Common myeloid progenitor, CD34-positive (primary cell): ENCODE data around the gene SPATA32. TPM values are rescaled to one million over a fixed set of nuclear protein-coding genes. Genes with fewer than 3 reads are reported as not detected.
A peak's percentile ranks its signal among the peaks of the same experiment; 100 is the strongest.

Source experiments
- CTCF ChIA-PET: fragments of 350-600 bp; sonication (Branson Sonifier 250); formaldehyde crosslinking; loops from one replicate; lab custom pipeline; 2021; ENCODE audit warnings: antibody characterized with exemption; lab: Charles Lee
- POLR2A ChIA-PET: fragments of 350-600 bp; sonication (Branson Sonifier 250); formaldehyde crosslinking; loops from one replicate; lab custom pipeline; 2021; ENCODE audit warnings: antibody characterized with exemption; lab: Charles Lee
- DNase-seq, 3 donors: peaks; one replicate each; pipeline versions ENCODE4 v3.0.0 to v3.0.0-alpha.2; 2013
- H3K27ac ChIP-seq, 2 experiments: 1 replicate in 1 of 2; 2 replicates in 1 of 2; pipeline ENCODE4 v1.7.0; 2013; ENCODE audit warnings: inconsistent platforms in 2 of 2, low read length in 2 of 2, mild to moderate bottlenecking in 2 of 2, low read depth in 1 of 2, moderate library complexity in 1 of 2; ENCODE audit not compliant: severe bottlenecking in 2 of 2, insufficient read depth in 1 of 2, poor library complexity in 1 of 2
- H3K27me3 ChIP-seq, 5 experiments: replicated peaks in 2 of 5; 1 replicate in 3 of 5; 2 replicates in 2 of 5; pipeline versions ENCODE4 v1.6.1 to v1.7.0; 2013; ENCODE audit warnings: low read length in 4 of 5, mild to moderate bottlenecking in 2 of 5, moderate library complexity in 2 of 5, inconsistent platforms in 1 of 5; ENCODE audit not compliant: insufficient read depth in 5 of 5, control insufficient read depth in 4 of 5
- H3K36me3 ChIP-seq, 4 experiments: 1 replicate in 2 of 4; 2 replicates in 2 of 4; pipeline versions ENCODE4 v1.6.1 to v1.7.0; 2013; ENCODE audit warnings: low read length in 3 of 4, control low read depth in 1 of 4, mild to moderate bottlenecking in 1 of 4; ENCODE audit not compliant: control insufficient read depth in 4 of 4, insufficient read depth in 4 of 4
- H3K4me1 ChIP-seq, 4 experiments: 1 replicate in 3 of 4; 2 replicates in 1 of 4; pipeline versions ENCODE4 v1.6.1 to v1.7.1; 2013; ENCODE audit warnings: low read length in 3 of 4, mild to moderate bottlenecking in 3 of 4, control low read depth in 1 of 4, inconsistent platforms in 1 of 4, moderate library complexity in 1 of 4; ENCODE audit not compliant: control insufficient read depth in 4 of 4, insufficient read depth in 4 of 4; ENCODE audit errors: control extremely low read depth in 1 of 4
- H3K4me3 ChIP-seq, 7 experiments: 1 replicate in 4 of 7; 2 replicates in 3 of 7; pipeline versions ENCODE4 v1.5.1 to v1.7.0; 2013; ENCODE audit warnings: mild to moderate bottlenecking in 7 of 7, low read length in 6 of 7, moderate library complexity in 6 of 7, inconsistent platforms in 2 of 7, low read depth in 2 of 7, control low read depth in 1 of 7; ENCODE audit not compliant: insufficient read depth in 4 of 7, control insufficient read depth in 1 of 7; ENCODE audit errors: extremely low read depth in 1 of 7
- H3K9me3 ChIP-seq, 5 experiments: 1 replicate in 4 of 5; 2 replicates in 1 of 5; pipeline versions ENCODE4 v1.6.1 to v1.7.1; 2013; ENCODE audit warnings: low read length in 4 of 5, mild to moderate bottlenecking in 2 of 5, inconsistent platforms in 1 of 5, low read depth in 1 of 5, moderate library complexity in 1 of 5; ENCODE audit not compliant: control insufficient read depth in 4 of 5, insufficient read depth in 2 of 5; ENCODE audit errors: control extremely low read depth in 1 of 5
- WGBS: methylation state at CpG from one replicate; pipeline ENCODE4 v1.1.5; 2013; ENCODE audit not compliant: insufficient coverage; 5-methylcytosine and 5-hydroxymethylcytosine counted together
- polyA plus RNA-seq: library from polyadenylated mRNA; unstranded; fragments of 120-200 nt; gene quantifications from one replicate; pipeline ENCODE4 v1.2.1, GENCODE V29; 2013

Gene SPATA32
- 0.20 TPM for polyA plus RNA-seq

GRCh38 chr17:45261577-45262515, at the start of gene SPATA32:
SPATA32 (minus strand) TSS chr17:45262094; CDS start chr17:45262016, 78 bp downstream.
- peaks cover 4 to 24% (median 16%) of the 10 kb centered on the region in 4 experiments for H3K4me1 ChIP-seq
- no peaks in the 10 kb centered on the region for H3K9me3 ChIP-seq
- CTCF ChIA-PET = interaction anchor here (1.4 to 2.0 kb wide), 3 partner anchors 10 to 43 kb away, joined by 4 to 9 read pairs (median 4); no protein-coding TSS in a partner anchor
- POLR2A ChIA-PET = interaction anchor here (0.8 to 1.7 kb wide), 2 partner anchors 14 to 27 kb away, joined by 3 to 4 read pairs; no protein-coding TSS in a partner anchor
- peaks cover 7 to 37% (median 32%) of the 10 kb centered on the region in 4 experiments for H3K36me3 ChIP-seq
- peak within 1 kb of the TSS; percentile 61 to 90 (median 79) for H3K4me3 ChIP-seq
- WGBS = 2% methylated on average over 43 of the region's 68 CpGs
- no peaks in the 10 kb centered on the region for H3K27me3 ChIP-seq
- DNase-seq = peak; percentile 64 to 84 (median 82)
- no peak within 1 kb of the TSS for H3K27ac ChIP-seq

GRCh38 chr17:45311401-45311759, 49.5 kb upstream of the SPATA32 start:
- Histone ChIP-seq H3K36me3 (peaks cover 0 to 16% (median 2%) of the 10 kb centered on the region in 4 experiments), H3K27me3 (no peaks in the 10 kb centered on the region), H3K27ac (peak overlapping the region in 1 of 2 experiments; percentile 62), H3K4me3 (peak overlapping the region in 3 of 7 experiments; percentile 25 to 60 (median 30)), H3K9me3 (no peaks in the 10 kb centered on the region), H3K4me1 (peaks cover 61 to 89% (median 81%) of the 10 kb centered on the region in 4 experiments)
- ChIA-PET POLR2A (interaction anchor here (0.7 to 1.8 kb wide), 6 partner anchors 10 to 120 kb away, joined by 3 to 5 read pairs (median 3); partner anchors contain the start of gene FMNL1), CTCF (interaction anchor here (0.9 to 10.7 kb wide), 13 partner anchors 9 to 92 kb away, joined by 3 to 75 read pairs (median 5); no protein-coding TSS in a partner anchor)
- WGBS = 94% methylated on average over 4 of the region's 4 CpGs
- DNase-seq = no peak

GRCh38 chr17:45310380-45311324, 48.8 kb upstream of the SPATA32 start:
- H3K36me3 ChIP-seq = peaks cover 0 to 18% (median 2%) of the 10 kb centered on the region in 4 experiments
- POLR2A ChIA-PET = interaction anchor here (0.7 to 1.8 kb wide), 5 partner anchors 15 to 149 kb away, joined by 3 to 5 read pairs (median 3); partner anchors contain the start of genes FMNL1 and HEXIM2
- H3K27ac ChIP-seq = no peak overlapping the region
- CTCF ChIA-PET = interaction anchor here (0.6 to 10.7 kb wide), 15 partner anchors 8 to 414 kb away, joined by 3 to 75 read pairs (median 4); no protein-coding TSS in a partner anchor
- no peaks in the 10 kb centered on the region for H3K27me3 ChIP-seq
- H3K4me1 ChIP-seq = peaks cover 57 to 89% (median 78%) of the 10 kb centered on the region in 4 experiments
- H3K9me3 ChIP-seq = no peaks in the 10 kb centered on the region
- 0% methylated on average over 1 of the region's 3 CpGs for WGBS
- H3K4me3 ChIP-seq = peak overlapping the region in 4 of 7 experiments; percentile 4 to 30 (median 26)
- DNase-seq = peak; percentile 57 to 86 (median 81)

- Histone ChIP-seq H3K4me1 (peaks cover 46 to 77% (median 66%) of the 10 kb centered on the region in 4 experiments), H3K27me3 (no peaks in the 10 kb centered on the region), H3K27ac (no peak overlapping the region), H3K9me3 (no peaks in the 10 kb centered on the region), H3K4me3 (no peak overlapping the region), H3K36me3 (peaks cover 0 to 19% (median 2%) of the 10 kb centered on the region in 4 experiments)
- DNase-seq = no peak
- CTCF ChIA-PET = interaction anchor here (1.0 to 10.7 kb wide), 5 partner anchors 16 to 97 kb away, joined by 3 to 75 read pairs (median 5); no protein-coding TSS in a partner anchor
- 100% methylated on average over 4 of the region's 4 CpGs for WGBS
- POLR2A ChIA-PET = no interaction called here
Measured at GRCh38 chr17:45309400-45309799, 47.5 kb upstream of the SPATA32 start.

- H3K4me3 ChIP-seq = no peak overlapping the region
- ChIA-PET CTCF (interaction anchor here (0.8 to 10.7 kb wide), 8 partner anchors 8 to 175 kb away, joined by 3 to 75 read pairs (median 4); partner anchors contain the start of gene MAP3K14), POLR2A (no interaction called here)
- no peaks in the 10 kb centered on the region for H3K9me3 ChIP-seq
- peaks cover 40 to 71% (median 60%) of the 10 kb centered on the region in 4 experiments for H3K4me1 ChIP-seq
- 97% methylated on average over 4 of the region's 5 CpGs for WGBS
- DNase-seq = no peak
- H3K36me3 ChIP-seq = peaks cover 0 to 19% (median 2%) of the 10 kb centered on the region in 4 experiments
- no peak overlapping the region for H3K27ac ChIP-seq
- no peaks in the 10 kb centered on the region for H3K27me3 ChIP-seq
Measured at GRCh38 chr17:45308840-45309239, 46.9 kb upstream of the SPATA32 start.

- peaks cover 0 to 19% (median 2%) of the 10 kb centered on the region in 4 experiments for H3K36me3 ChIP-seq
- WGBS = 65% methylated on average over 5 of the region's 6 CpGs
- peak overlapping the region in 2 of 7 experiments; percentile 16 to 52 for H3K4me3 ChIP-seq
- no peak for DNase-seq
- ChIA-PET CTCF (interaction anchor here (0.7 to 4.7 kb wide), 7 partner anchors 8 to 110 kb away, joined by 3 to 28 read pairs (median 9); partner anchors contain the start of gene MAP3K14), POLR2A (no interaction called here)
- peak overlapping the region; percentile 76 to 89 for H3K27ac ChIP-seq
- no peaks in the 10 kb centered on the region for H3K9me3 ChIP-seq
- H3K4me1 ChIP-seq = peaks cover 35 to 66% (median 56%) of the 10 kb centered on the region in 4 experiments
- H3K27me3 ChIP-seq = no peaks in the 10 kb centered on the region
Measured at GRCh38 chr17:45308016-45308365, 46.1 kb upstream of the SPATA32 start.
